ENCODE data around the gene COL5A1. TPM values are rescaled to one million over a fixed set of nuclear protein-coding genes. Genes with fewer than 3 reads are reported as not detected.

COL5A1 gene
- total RNA-seq, 1 donor from 2014 or later = 12.8 TPM

- no peak for DNase-seq (ENCODE audit: low read depth)
These were observed 16.1 kb upstream of the COL5A1 start for GRCh38 chr9:134625361-134626068.

DNA sequence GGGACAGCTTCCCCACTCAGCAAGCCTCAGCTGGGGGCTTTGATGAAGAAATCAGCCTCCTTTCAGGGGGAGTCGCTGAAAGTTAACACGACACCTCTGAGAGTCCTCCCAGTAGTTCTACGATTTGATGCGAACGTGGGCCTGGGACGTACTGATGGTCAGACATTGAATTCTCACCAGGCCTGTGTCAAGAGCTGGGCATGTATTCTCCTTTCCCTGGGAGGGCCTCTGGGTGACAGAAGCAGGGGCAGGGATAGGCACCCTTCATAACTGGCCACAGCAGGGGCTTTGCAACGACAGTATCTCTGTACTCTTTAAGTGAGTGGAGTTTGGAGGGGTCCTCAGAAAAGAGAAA, 15.6 kb upstream of the COL5A1 start:
- DNase-seq (ENCODE audit: low read depth) = no peak

GRCh38 chr9:134626571-134627416, 14.8 kb upstream of the COL5A1 start:
- DNase-seq (ENCODE audit: low read depth) = no peak

DNA sequence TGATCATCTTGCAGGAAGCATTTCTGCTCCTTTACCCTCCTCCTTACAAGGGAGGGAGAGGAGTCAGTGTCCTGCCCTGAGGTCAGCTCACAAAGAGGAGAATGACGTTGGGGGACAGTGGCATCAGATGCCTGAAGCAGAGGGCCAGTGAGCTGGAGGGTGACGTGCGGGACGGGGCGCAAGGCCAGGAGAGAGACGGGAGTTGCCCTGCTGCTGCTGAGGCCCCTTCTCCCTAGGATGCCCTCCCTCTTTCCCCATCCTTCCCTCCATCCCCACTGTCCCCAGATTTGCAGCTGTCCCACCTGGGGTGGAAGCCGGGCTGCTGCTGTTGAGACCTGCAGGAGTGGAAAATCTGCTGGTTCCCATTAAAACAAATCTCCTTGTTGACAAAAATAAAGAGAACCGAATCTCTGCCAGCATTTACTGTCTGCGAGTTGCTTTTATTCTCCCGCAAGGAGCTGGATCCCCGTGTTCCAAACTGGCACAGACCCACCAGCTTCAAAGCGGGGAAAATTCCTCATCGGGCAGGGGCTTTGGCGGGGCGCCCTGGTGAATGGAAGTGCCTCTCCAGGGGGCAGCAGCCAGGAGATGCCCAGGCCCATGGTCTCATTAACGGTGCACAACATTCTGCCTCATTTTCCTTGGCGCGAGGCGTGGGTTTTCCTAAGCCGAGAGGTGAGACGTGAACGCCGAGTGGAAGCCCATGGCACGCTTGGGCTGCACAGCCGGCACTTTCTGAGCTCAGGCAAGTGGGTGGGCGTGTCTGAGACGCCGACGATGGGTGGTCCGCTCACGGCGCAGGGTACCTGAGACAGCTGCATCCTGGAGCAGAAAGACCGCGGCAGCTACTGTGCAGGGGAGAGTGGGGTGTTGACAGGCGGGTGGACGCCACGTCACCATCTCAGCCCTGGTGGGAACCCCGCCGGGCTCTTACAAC, 13.9 kb upstream of the COL5A1 start:
- DNase-seq (ENCODE audit: low read depth) = no peak

- DNase-seq (ENCODE audit: low read depth) = no peak
These were observed 13.3 kb upstream of the COL5A1 start for GRCh38 chr9:134628354-134628736.

DNA sequence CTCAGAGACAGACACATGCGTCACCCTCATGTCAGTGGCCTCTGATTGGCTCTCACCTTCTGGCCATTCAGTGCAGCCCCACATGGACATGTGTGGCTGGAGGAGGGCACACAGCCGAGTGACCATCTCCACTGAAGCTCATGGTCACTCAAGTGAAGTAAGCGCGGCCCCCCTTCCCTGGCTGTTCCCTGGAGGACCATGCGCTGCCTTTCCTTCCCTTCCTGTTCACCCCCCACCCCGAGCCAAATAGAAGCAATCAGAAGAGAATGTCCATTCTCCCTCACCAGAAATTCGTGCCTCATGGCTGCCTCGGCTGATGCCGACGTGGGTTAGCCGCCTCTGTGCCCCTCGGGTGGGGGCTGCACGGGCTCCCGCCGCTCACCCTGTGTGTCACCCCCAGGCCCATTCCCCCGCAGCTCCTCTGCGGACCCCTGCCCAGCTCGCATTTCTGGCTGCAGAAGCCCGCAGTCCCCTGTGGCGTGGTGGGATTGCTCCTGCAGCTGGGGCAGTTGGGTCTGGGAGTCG, 12.5 kb upstream of the COL5A1 start:
- DNase-seq (ENCODE audit: low read depth) = no peak

GRCh38 chr9:134629586-134630392, 11.8 kb upstream of the COL5A1 start:
- DNase-seq (ENCODE audit: low read depth) = no peak

- DNase-seq (ENCODE audit: low read depth) = no peak
These were observed 11.2 kb upstream of the COL5A1 start for GRCh38 chr9:134630393-134630790.

- DNase-seq (ENCODE audit: low read depth) = no peak
These were observed 10.7 kb upstream of the COL5A1 start for GRCh38 chr9:134630861-134631260.

DNA sequence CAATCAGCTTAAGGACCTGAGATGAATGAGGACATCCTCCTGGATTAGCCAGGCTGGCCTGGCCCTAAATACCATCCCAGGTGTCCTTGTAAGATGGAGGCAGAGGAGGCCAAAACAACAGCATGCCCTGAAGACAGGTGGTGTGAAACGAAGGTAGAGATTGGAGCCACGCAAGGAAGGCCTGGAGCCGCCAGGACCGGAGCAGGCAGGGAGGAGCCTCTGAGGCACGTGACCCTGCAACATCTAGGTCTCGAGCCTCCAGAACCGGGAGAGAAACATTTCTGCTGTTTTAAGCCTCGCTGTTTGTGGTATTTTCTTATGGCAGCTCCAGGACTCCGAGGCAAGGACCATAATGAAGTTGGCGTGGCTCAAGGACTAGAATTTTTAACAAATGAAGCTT, 9.7 kb upstream of the COL5A1 start:
- DNase-seq (ENCODE audit: low read depth) = no peak

DNA sequence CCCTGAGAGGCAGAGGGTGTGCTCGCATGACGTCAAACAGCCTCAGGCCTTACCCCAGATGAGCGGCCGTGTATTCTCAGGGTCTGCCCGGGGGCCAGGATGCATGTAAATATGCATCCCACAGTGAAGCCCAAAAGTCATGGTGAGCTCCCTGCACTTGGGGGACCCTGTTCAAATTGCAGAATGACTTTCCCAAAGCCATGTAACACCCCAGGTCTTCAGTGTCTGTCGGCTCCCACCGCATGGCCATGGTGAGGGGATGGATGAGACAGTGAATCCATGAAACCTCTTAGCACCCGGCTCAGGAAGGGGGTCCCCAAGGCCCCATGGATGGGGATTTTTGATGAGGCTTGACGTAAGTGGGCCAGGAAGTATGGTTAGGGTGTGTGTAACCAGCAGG, 9.3 kb upstream of the COL5A1 start:
- DNase-seq (ENCODE audit: low read depth) = no peak

DNA sequence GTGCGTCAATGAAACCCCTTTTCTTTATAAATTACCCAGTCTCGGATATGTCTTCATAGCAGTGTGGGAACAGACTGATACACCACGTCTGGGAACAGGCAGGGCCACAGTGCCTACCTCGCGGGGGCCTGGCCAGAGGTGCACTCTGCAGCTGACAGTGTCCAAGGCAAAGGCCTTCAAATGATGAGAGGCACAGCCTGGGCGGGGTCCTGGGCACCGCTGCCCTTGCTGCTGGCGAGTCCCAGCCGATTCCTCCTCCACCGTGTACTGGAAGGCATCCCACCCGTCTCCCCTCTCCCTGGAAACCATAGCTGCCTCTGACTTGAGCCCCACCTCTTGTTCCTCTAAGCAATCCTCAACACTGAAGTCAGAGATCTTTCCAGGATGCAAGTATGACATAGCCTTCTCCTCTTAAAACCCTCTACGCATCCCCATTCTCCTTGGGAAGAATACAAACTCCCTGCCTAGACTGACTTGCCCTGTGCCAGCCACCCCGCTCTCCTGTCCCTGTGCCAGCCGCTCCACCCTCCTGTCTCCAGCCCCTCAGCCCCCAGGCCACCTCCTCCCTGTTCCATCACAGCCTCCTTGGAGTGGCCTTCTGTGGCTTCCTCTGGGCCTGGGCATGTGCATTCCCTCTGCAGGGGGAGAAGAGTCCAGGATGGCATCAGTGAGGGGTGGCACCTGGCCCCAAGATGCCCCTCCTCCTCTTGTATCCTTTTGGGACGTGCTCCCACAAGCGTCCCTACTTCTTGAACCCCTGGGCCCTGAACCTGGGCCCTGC, 8.1 kb upstream of the COL5A1 start:
- DNase-seq (ENCODE audit: low read depth) = no peak

- DNase-seq (ENCODE audit: low read depth) = no peak
These were observed 7.4 kb upstream of the COL5A1 start for GRCh38 chr9:134634176-134634575.

GRCh38 chr9:134634667-134635230, 6.9 kb upstream of the COL5A1 start:
- DNase-seq (ENCODE audit: low read depth) = no peak

- no peak for DNase-seq (ENCODE audit: low read depth)
These were observed 6.1 kb upstream of the COL5A1 start for GRCh38 chr9:134635351-134636148.

DNA sequence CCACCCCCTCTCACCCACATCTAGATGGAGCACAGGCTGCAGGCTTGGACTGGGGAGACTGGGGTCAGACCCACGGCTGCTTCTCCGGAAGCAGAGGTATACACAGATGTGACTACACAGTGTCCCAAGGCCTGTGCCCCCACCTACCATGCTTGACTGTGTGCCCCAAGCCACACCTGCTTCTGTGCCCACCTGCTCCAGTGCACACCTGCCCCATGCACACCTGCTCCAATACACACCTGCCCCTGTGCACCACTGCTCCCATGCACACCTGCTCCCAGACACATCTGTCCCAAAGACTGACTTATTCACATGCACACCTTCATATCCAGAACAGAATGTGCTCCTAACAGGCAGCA, 5.5 kb upstream of the COL5A1 start:
- no peak for DNase-seq (ENCODE audit: low read depth)

- DNase-seq (ENCODE audit: low read depth) = no peak
These were observed 4.4 kb upstream of the COL5A1 start for GRCh38 chr9:134637241-134637640.

DNA sequence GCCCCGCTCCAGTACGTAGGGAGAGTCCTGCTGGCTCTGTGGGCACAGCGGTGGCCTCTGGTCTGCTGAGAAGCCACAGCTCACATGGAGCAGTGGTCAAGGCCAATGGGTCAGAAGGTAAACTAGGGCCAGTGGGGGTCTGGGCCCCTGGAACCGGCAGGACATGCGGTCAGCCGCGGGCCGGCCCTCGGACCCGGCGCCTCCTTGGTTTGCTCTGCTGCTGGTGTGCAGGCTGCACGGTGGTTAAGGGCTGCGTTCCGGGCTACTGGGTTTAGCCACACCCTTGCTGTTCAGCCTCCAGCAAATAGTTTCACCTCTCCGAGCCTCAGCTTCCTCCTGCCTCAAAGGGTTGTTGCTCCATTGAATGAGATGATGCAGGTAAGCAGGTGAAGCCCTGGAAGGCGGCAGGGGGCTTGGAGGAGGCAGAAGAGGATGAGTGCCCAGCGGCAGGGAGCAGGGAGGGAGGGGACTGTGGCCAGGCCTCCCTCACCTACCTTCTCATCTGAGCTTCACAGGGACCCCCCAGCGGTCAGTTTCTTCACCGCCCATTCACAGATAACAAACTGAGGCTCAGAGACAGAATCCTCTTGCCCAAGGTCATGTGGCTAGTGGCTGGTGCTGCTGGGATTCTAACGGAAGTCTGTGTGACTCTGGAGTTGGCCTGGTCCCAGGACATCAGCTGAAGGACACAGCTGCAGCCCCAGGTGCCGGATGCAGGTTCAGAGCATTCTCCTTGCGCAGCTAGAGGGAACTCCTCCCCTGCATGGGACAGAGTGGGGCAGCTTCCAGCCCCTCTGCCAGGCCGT, 3.7 kb upstream of the COL5A1 start:
- DNase-seq (ENCODE audit: low read depth) = no peak

Data from renal cortical epithelial cell (primary cell).